DOHH2 (cell line): Measurements from ENCODE around the gene SIK2.

Experiments
- H3F3A ChIP-seq: fragments of 200-600 bp; sonication (generic), shearing (Covaris generic); 2 replicates; pipeline ENCODE4 v1.6.0; 2016; ENCODE audit warnings: antibody characterized with exemption, mild to moderate bottlenecking; ENCODE audit not compliant: control insufficient read depth, insufficient read depth
- H3K27ac ChIP-seq: fragments of 200-600 bp; sonication (generic); 2 replicates; pipeline ENCODE4 v1.5.1; 2014; ENCODE audit warnings: low read depth, mild to moderate bottlenecking, low read length, moderate library complexity
- H3K27me3 ChIP-seq: fragments of 200-600 bp; sonication (generic); 2 replicates; pipeline ENCODE4 v1.6.1; 2014; ENCODE audit warnings: mild to moderate bottlenecking, low read length, mixed read lengths; ENCODE audit not compliant: control insufficient read depth
- H3K36me3 ChIP-seq: fragments of 200-600 bp; sonication (generic); 2 replicates; pipeline ENCODE4 v1.6.1; 2014; ENCODE audit warnings: mild to moderate bottlenecking, low read length, moderate library complexity, mixed read lengths; ENCODE audit not compliant: control insufficient read depth
- H3K4me1 ChIP-seq: fragments of 200-600 bp; sonication (generic); 2 replicates; pipeline ENCODE4 v1.6.1; 2014; ENCODE audit warnings: mild to moderate bottlenecking, low read length, mixed read lengths; ENCODE audit not compliant: control insufficient read depth
- H3K4me2 ChIP-seq: fragments of 200-600 bp; sonication (generic); 2 replicates; pipeline ENCODE4 v1.6.0; 2014; ENCODE audit warnings: mild to moderate bottlenecking, low read length, moderate library complexity
- H3K4me3 ChIP-seq: fragments of 200-600 bp; sonication (generic); 2 replicates; pipeline ENCODE4 v1.5.1; 2014; ENCODE audit warnings: mild to moderate bottlenecking, low read length, mixed read lengths
- H3K79me2 ChIP-seq: fragments of 200-600 bp; sonication (generic); 2 replicates; pipeline ENCODE4 v1.6.1; 2014; ENCODE audit warnings: mild to moderate bottlenecking, low read length, mixed read lengths; ENCODE audit not compliant: control insufficient read depth
- H3K9me2 ChIP-seq: fragments of 200-600 bp; sonication (generic); replicated peaks from 2 replicates; pipeline ENCODE4 v1.6.1; 2014; ENCODE audit warnings: mild to moderate bottlenecking, low read length, mixed read lengths; ENCODE audit not compliant: control insufficient read depth
- H3K9me3 ChIP-seq: fragments of 200-600 bp; sonication (generic); 2 replicates; pipeline ENCODE4 v1.6.1; 2014; ENCODE audit warnings: antibody characterized with exemption, low read length, mixed read lengths; ENCODE audit not compliant: control insufficient read depth, insufficient read depth
- H4K20me1 ChIP-seq: fragments of 200-600 bp; sonication (generic); 2 replicates; pipeline ENCODE4 v1.6.0; 2014; ENCODE audit warnings: low read depth, mild to moderate bottlenecking, antibody characterized with exemption, low read length, moderate library complexity; ENCODE audit not compliant: control insufficient read depth, insufficient read depth
- CTCF ChIP-seq: fragments of 200-600 bp; sonication (generic); IDR thresholded peaks from one replicate; pipeline ENCODE4 v1.5.1; 2014; ENCODE audit warnings: antibody characterized with exemption, mild to moderate bottlenecking, low read depth, low read length; ENCODE audit not compliant: poor library complexity, severe bottlenecking
- EZH2phosphoT487 ChIP-seq: fragments of 200-600 bp; sonication (generic); IDR thresholded peaks from 2 replicates; pipeline ENCODE4 v1.6.1; 2017; ENCODE audit warnings: borderline replicate concordance, mild to moderate bottlenecking, antibody characterized with exemption, low read length, moderate library complexity, mixed read lengths

The SIK2 gene

DNA sequence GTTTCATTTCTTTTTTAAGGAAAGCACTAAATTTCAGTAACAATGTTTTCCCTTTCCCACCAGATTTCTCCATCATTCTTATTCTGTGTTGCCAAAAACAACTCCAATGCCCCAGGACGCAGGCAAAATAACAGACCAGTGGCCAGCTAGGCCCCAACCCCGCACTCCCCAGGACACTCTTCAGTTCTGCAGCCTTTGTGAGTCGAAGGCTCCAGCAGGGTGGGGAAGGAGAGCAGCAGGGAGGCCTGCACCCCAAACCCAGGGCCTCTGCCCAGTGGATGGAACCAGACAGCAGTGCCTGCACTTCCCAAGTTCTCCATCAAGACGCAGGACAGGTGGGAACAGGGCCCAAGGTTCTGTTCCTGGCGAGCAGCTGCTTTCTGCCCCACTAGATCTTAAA lies 129.6 kb downstream of the SIK2 start:
- H3F3A ChIP-seq, result no peaks in the 10 kb centered on the region
- H3K36me3 ChIP-seq, result peaks cover 5% of the 10 kb centered on the region; the same call in 1 of the 2 replicates
- no peaks in the 10 kb centered on the region for H3K79me2 ChIP-seq
- no peaks in the 10 kb centered on the region for H3K27me3 ChIP-seq
- H3K27ac ChIP-seq, result no peak overlapping the region
- no peaks in the 10 kb centered on the region for H4K20me1 ChIP-seq
- H3K4me3 ChIP-seq, result no peak overlapping the region
- H3K9me3 ChIP-seq, result no peaks in the 10 kb centered on the region
- H3K4me1 ChIP-seq, result no peaks in the 10 kb centered on the region
- no peak for TF ChIP-seq CTCF
- no peak for TF ChIP-seq EZH2phosphoT487
- H3K4me2 ChIP-seq, result no peak overlapping the region
- no peaks in the 10 kb centered on the region for H3K9me2 ChIP-seq

GRCh38 chr11:111733016-111733415 lies 130.8 kb downstream of the SIK2 start:
- H4K20me1 ChIP-seq, result no peaks in the 10 kb centered on the region
- no peak overlapping the region for H3K27ac ChIP-seq
- TF ChIP-seq CTCF (no peak), EZH2phosphoT487 (no peak)
- H3K4me3 ChIP-seq, result no peak overlapping the region
- no peaks in the 10 kb centered on the region for H3K79me2 ChIP-seq
- H3K9me2 ChIP-seq, result no peaks in the 10 kb centered on the region
- H3K27me3 ChIP-seq, result no peaks in the 10 kb centered on the region
- no peak overlapping the region for H3K4me2 ChIP-seq
- H3K36me3 ChIP-seq, result peaks cover under 1% of the 10 kb centered on the region; the same call in 1 of the 2 replicates
- H3K4me1 ChIP-seq, result no peaks in the 10 kb centered on the region
- H3K9me3 ChIP-seq, result no peaks in the 10 kb centered on the region
- no peaks in the 10 kb centered on the region for H3F3A ChIP-seq

DNA sequence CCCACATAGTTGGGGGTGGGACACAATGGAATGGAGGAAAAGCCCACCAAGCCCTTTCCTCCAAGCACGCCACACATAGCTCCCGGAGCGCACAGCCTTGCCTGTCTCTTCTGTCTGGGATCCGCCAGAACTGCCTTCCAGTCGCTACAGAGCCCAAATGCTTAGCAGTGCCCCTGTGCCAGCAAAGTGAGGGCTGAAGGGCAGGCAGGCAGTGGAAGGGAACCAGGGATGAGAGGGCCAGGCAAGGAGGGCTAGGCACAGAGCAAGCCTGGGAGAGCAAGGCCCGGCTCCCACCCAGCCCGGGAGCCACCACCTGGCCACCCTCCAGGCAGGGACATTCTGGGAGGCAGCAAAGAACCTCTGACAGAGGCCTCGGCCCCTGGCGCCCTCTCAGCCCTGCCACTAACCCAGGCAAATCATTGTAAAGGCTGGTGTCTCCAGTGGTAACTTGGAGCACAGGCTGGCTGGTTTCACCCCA lies 131.4 kb downstream of the SIK2 start:
- Histone ChIP-seq H3K36me3 (peaks cover 7% of the 10 kb centered on the region; the same call in 1 of the 2 replicates), H3K27me3 (no peaks in the 10 kb centered on the region), H3K4me1 (no peaks in the 10 kb centered on the region), H3K9me3 (no peaks in the 10 kb centered on the region), H4K20me1 (no peaks in the 10 kb centered on the region), H3K79me2 (no peaks in the 10 kb centered on the region), H3K4me2 (no peak overlapping the region), H3K9me2 (no peaks in the 10 kb centered on the region), H3K27ac (no peak overlapping the region), H3K4me3 (no peak overlapping the region), H3F3A (no peaks in the 10 kb centered on the region)
- no peak for TF ChIP-seq CTCF
- no peak for TF ChIP-seq EZH2phosphoT487
